ENCODE data around the gene RNF31.
"Not testable (repeated sequence)": the region's sequence is repeated elsewhere in the genome, so short reads cannot be mapped to it uniquely, and the experiment has no call there.

RNF31 gene

DNA sequence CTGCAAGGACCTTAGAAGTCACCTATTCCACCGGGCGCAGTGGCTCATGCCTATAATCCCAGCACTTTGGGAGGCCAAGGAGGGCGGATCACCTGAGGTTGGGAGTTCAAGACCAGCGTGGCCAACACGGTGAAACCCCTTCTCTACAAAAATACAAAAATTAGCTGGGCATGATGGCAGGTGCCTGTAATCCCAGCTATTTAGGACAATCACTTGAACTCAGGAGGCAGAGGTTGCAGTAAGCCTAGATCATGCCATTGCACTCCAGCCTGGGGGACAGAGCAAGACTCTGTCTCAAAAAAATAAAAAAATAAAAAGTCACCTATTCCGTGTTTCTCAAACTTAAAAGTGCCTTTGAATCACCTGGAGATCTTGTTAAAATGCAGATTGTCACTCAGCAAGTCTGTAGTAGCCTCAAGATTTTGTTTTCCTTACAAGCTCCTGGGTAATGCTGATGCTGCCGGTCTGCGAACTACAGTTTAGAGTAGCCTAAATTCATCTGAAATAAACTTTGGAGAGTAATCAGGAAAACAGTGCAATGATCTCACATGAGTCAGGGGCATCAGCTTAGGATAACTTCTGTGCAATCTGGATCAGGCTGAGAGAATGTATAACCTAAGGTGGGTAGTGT, 41.6 kb upstream of the RNF31 start:
- not testable (repeated sequence) for H4K8ac ChIP-seq (ENCODE audit: low read depth, low read length); H3K27ac ChIP-seq (replicated peaks; ENCODE audit: low read length); H3K4me2 ChIP-seq (ENCODE audit: insufficient read depth, low read length, poor library complexity, severe bottlenecking); H3K23ac ChIP-seq (ENCODE audit: low read depth, low read length, poor library complexity); H3K4me1 ChIP-seq (ENCODE audit: control insufficient read depth in 2 of 2, insufficient read depth in 1 of 2, low read depth in 1 of 2, low read length in 2 of 2); H2BK120ac ChIP-seq (ENCODE audit: low read depth, low read length); H2BK15ac ChIP-seq (ENCODE audit: low read length); H3K79me1 ChIP-seq (ENCODE audit: low read depth, low read length); H3K4me3 ChIP-seq (ENCODE audit: low read length in 2 of 2); H3K27me3 ChIP-seq (ENCODE audit: control insufficient read depth in 3 of 3, insufficient read depth in 3 of 3, low read depth in 1 of 3, low read length in 3 of 3); H3K18ac ChIP-seq (ENCODE audit: low read length); H2AK5ac ChIP-seq (ENCODE audit: low read depth, low read length); H2BK12ac ChIP-seq (ENCODE audit: low read length); H3K14ac ChIP-seq (ENCODE audit: low read length); H3K4ac ChIP-seq (ENCODE audit: low read length); H3K9ac ChIP-seq (ENCODE audit: low read depth, low read length, poor library complexity); H4K91ac ChIP-seq (ENCODE audit: low read depth, low read length, poor library complexity); H2AFZ ChIP-seq (ENCODE audit: low read length); H3K9me3 ChIP-seq (replicated peaks in 1 of 2; ENCODE audit: control insufficient read depth in 2 of 2, insufficient read depth in 1 of 2, low read depth in 1 of 2, low read length in 2 of 2); H2BK5ac ChIP-seq (ENCODE audit: low read length); DNase-seq (ENCODE audit: low spot score)
- WGBS, 2 donors (ENCODE audit: extremely low coverage in 2 of 2, insufficient read length in 2 of 2, insufficient replicate concordance in 1 of 2) = no CpG with 5 or more reads among the region's 8 CpGs
- H3K36me3 ChIP-seq (replicated peaks in 1 of 2; ENCODE audit: control insufficient read depth in 2 of 2, insufficient read depth in 2 of 2, low read length in 2 of 2) = peaks cover 13 to 23% of the 10 kb centered on the region in 2 donors

DNA sequence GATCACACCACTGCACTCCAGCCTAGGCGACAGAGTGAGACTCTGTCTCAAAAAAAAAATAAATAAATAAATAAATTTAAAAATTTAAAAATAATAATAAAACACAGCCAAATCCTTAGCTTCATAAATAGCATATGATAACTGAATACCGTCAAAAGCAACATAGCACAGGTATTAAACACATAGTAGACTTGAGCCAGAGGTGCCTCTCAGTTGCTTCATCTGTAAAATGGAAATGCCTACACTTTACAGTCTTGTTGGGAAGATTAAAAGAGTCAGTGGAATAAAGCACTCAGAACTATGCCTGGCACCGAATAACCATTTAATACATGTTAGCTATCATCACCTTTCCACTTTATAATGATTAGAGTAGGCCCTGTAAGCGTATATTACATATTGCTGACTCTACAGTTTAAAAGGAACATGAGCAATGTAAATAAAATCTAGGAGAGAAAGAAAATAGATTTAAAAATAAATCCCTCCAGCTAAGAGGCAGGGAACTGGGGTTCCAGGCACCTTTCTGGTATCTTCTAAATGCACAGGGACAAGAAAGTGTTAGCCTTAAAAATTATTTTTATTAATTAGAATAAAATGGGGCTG, 40.5 kb upstream of the RNF31 start:
- H3K79me1 ChIP-seq (ENCODE audit: low read depth, low read length) = no peaks in the 10 kb centered on the region
- H4K91ac ChIP-seq (ENCODE audit: low read depth, low read length, poor library complexity) = no peak overlapping the region
- no peak overlapping the region for H2BK120ac ChIP-seq (ENCODE audit: low read depth, low read length)
- no peak overlapping the region for H2BK12ac ChIP-seq (ENCODE audit: low read length)
- H2BK15ac ChIP-seq (ENCODE audit: low read length) = no peak overlapping the region
- H2BK5ac ChIP-seq (ENCODE audit: low read length) = no peak overlapping the region
- peaks cover 0 to 2% of the 10 kb centered on the region in 2 donors for H3K9me3 ChIP-seq (replicated peaks in 1 of 2; ENCODE audit: control insufficient read depth in 2 of 2, insufficient read depth in 1 of 2, low read depth in 1 of 2, low read length in 2 of 2)
- no peak overlapping the region for H2AFZ ChIP-seq (ENCODE audit: low read length)
- H4K8ac ChIP-seq (ENCODE audit: low read depth, low read length) = no peak overlapping the region
- H3K4me2 ChIP-seq (ENCODE audit: insufficient read depth, low read length, poor library complexity, severe bottlenecking) = no peak overlapping the region
- DNase-seq (ENCODE audit: low spot score) = no peak
- peaks cover 13 to 17% of the 10 kb centered on the region in 2 donors for H3K36me3 ChIP-seq (replicated peaks in 1 of 2; ENCODE audit: control insufficient read depth in 2 of 2, insufficient read depth in 2 of 2, low read length in 2 of 2)
- H3K27me3 ChIP-seq (ENCODE audit: control insufficient read depth in 3 of 3, insufficient read depth in 3 of 3, low read depth in 1 of 3, low read length in 3 of 3) = no peaks in the 10 kb centered on the region
- H3K4me3 ChIP-seq (ENCODE audit: low read length in 2 of 2) = no peak overlapping the region
- no peaks in the 10 kb centered on the region for H3K4me1 ChIP-seq (ENCODE audit: control insufficient read depth in 2 of 2, insufficient read depth in 1 of 2, low read depth in 1 of 2, low read length in 2 of 2)
- no peak overlapping the region for H3K23ac ChIP-seq (ENCODE audit: low read depth, low read length, poor library complexity)
- H2AK5ac ChIP-seq (ENCODE audit: low read depth, low read length) = no peak overlapping the region
- H3K27ac ChIP-seq (replicated peaks; ENCODE audit: low read length) = no peak overlapping the region
- no peak overlapping the region for H3K18ac ChIP-seq (ENCODE audit: low read length)
- no CpG with 5 or more reads among the region's 4 CpGs for WGBS, 2 donors (ENCODE audit: extremely low coverage in 2 of 2, insufficient read length in 2 of 2, insufficient replicate concordance in 1 of 2)
- no peak overlapping the region for H3K9ac ChIP-seq (ENCODE audit: low read depth, low read length, poor library complexity)
- H3K14ac ChIP-seq (ENCODE audit: low read length) = no peak overlapping the region
- H3K4ac ChIP-seq (ENCODE audit: low read length) = no peak overlapping the region

DNA sequence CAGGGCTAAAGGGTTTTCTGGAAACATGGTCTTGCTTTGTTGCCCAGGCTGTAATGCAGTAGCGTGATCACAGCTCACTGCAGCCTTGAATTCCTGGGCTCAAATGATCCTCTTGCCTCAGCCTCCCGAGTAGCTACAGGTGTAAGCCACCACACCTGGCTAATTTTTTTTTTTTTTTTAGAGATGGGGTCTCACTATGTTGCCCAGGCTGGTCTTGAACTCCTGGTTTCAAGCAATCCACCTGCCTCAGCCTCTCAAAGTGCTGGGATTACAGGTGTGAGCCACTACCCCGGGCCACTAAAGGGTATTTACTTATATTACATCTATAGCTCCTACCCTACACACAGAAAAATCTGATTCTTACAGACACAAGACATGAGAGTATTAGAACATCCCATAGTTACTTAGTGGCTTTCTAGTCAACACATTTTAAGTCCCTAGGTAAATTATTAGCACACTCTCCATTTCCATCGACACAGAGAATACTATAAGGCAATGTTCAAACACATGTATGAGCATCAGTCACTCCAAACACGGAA, 38.9 kb upstream of the RNF31 start:
- WGBS, 2 donors (ENCODE audit: extremely low coverage in 2 of 2, insufficient read length in 2 of 2, insufficient replicate concordance in 1 of 2) = no CpG with 5 or more reads among the region's 5 CpGs
- Histone ChIP-seq H3K27ac (replicated peaks; ENCODE audit: low read length) (no peak overlapping the region), H4K91ac (ENCODE audit: low read depth, low read length, poor library complexity) (no peak overlapping the region), H3K9me3 (replicated peaks in 1 of 2; ENCODE audit: control insufficient read depth in 2 of 2, insufficient read depth in 1 of 2, low read depth in 1 of 2, low read length in 2 of 2) (peaks cover 0 to 2% of the 10 kb centered on the region in 2 donors), H3K18ac (ENCODE audit: low read length) (no peak overlapping the region), H3K27me3 (ENCODE audit: control insufficient read depth in 3 of 3, insufficient read depth in 3 of 3, low read depth in 1 of 3, low read length in 3 of 3) (no peaks in the 10 kb centered on the region), H2AK5ac (ENCODE audit: low read depth, low read length) (no peak overlapping the region), H3K4me2 (ENCODE audit: insufficient read depth, low read length, poor library complexity, severe bottlenecking) (no peak overlapping the region), H3K4me3 (ENCODE audit: low read length in 2 of 2) (no peak overlapping the region), H3K4ac (ENCODE audit: low read length) (no peak overlapping the region), H3K36me3 (replicated peaks in 1 of 2; ENCODE audit: control insufficient read depth in 2 of 2, insufficient read depth in 2 of 2, low read length in 2 of 2) (peaks cover 4 to 8% of the 10 kb centered on the region in 2 donors), H3K4me1 (ENCODE audit: control insufficient read depth in 2 of 2, insufficient read depth in 1 of 2, low read depth in 1 of 2, low read length in 2 of 2) (no peaks in the 10 kb centered on the region), H2BK12ac (ENCODE audit: low read length) (no peak overlapping the region), H3K9ac (ENCODE audit: low read depth, low read length, poor library complexity) (no peak overlapping the region), H2AFZ (ENCODE audit: low read length) (peak overlapping the region; percentile 71), H2BK5ac (ENCODE audit: low read length) (no peak overlapping the region), H3K23ac (ENCODE audit: low read depth, low read length, poor library complexity) (no peak overlapping the region), H2BK120ac (ENCODE audit: low read depth, low read length) (no peak overlapping the region), H2BK15ac (ENCODE audit: low read length) (no peak overlapping the region), H3K79me1 (ENCODE audit: low read depth, low read length) (no peaks in the 10 kb centered on the region), H4K8ac (ENCODE audit: low read depth, low read length) (no peak overlapping the region), H3K14ac (ENCODE audit: low read length) (no peak overlapping the region)
- no peak for DNase-seq (ENCODE audit: low spot score)

DNA sequence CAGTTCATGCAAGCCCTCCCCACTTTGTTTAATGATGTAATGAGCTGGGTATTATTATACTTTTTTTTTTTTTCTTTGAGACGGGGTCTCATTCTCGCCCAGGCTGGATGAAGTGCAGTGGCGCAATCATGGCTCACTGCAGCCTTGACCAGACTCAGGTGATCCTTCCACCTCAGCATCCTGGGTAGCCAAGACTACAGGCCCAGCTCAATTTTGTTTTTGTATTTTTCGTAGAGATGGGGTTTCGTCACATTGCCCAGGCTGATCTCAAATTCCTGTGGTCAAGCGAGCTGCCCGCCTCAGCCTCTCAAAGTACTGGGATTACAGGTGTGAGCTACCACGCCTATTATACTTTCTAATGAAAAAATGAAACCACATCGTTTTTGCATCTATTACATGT, 37.2 kb upstream of the RNF31 start:
- Histone ChIP-seq H2AK5ac (ENCODE audit: low read depth, low read length) (no peak overlapping the region), H3K14ac (ENCODE audit: low read length) (no peak overlapping the region), H3K18ac (ENCODE audit: low read length) (no peak overlapping the region), H3K27ac (replicated peaks; ENCODE audit: low read length) (no peak overlapping the region), H2BK120ac (ENCODE audit: low read depth, low read length) (no peak overlapping the region), H3K4ac (ENCODE audit: low read length) (no peak overlapping the region), H2BK5ac (ENCODE audit: low read length) (no peak overlapping the region), H3K4me1 (ENCODE audit: control insufficient read depth in 2 of 2, insufficient read depth in 1 of 2, low read depth in 1 of 2, low read length in 2 of 2) (no peaks in the 10 kb centered on the region), H4K8ac (ENCODE audit: low read depth, low read length) (no peak overlapping the region), H3K36me3 (replicated peaks in 1 of 2; ENCODE audit: control insufficient read depth in 2 of 2, insufficient read depth in 2 of 2, low read length in 2 of 2) (no peaks in the 10 kb centered on the region), H3K27me3 (ENCODE audit: control insufficient read depth in 3 of 3, insufficient read depth in 3 of 3, low read depth in 1 of 3, low read length in 3 of 3) (no peaks in the 10 kb centered on the region), H2BK15ac (ENCODE audit: low read length) (no peak overlapping the region), H3K9ac (ENCODE audit: low read depth, low read length, poor library complexity) (no peak overlapping the region), H4K91ac (ENCODE audit: low read depth, low read length, poor library complexity) (no peak overlapping the region), H3K79me1 (ENCODE audit: low read depth, low read length) (no peaks in the 10 kb centered on the region), H2BK12ac (ENCODE audit: low read length) (no peak overlapping the region), H2AFZ (ENCODE audit: low read length) (no peak overlapping the region), H3K4me2 (ENCODE audit: insufficient read depth, low read length, poor library complexity, severe bottlenecking) (no peak overlapping the region), H3K9me3 (replicated peaks in 1 of 2; ENCODE audit: control insufficient read depth in 2 of 2, insufficient read depth in 1 of 2, low read depth in 1 of 2, low read length in 2 of 2) (no peaks in the 10 kb centered on the region), H3K23ac (ENCODE audit: low read depth, low read length, poor library complexity) (no peak overlapping the region), H3K4me3 (ENCODE audit: low read length in 2 of 2) (no peak overlapping the region)
- no peak for DNase-seq (ENCODE audit: low spot score)
- WGBS, 2 donors (ENCODE audit: extremely low coverage in 2 of 2, insufficient read length in 2 of 2, insufficient replicate concordance in 1 of 2) = no CpG with 5 or more reads among the region's 9 CpGs

All from neuronal stem cell (in vitro differentiated cells).